Upper lobe of left lung (tissue), 6 donors: Measurements from ENCODE around the gene TAMALIN. TPM values are rescaled to one million over a fixed set of nuclear protein-coding genes. Genes with fewer than 3 reads are reported as not detected.
"Not testable (repeated sequence)": the region's sequence is repeated elsewhere in the genome, so short reads cannot be mapped to it uniquely, and the experiment has no call there.

Experiments used
- ATAC-seq, 2 donors: fragments of 200-7000 bp; cut with Tn5 transposase; one replicate each; pipeline ENCODE4 v1.9.1; 2022; ENCODE audit warnings: mild to moderate bottlenecking in 2 of 2, moderate library complexity in 2 of 2; ENCODE audit not compliant: low FRiP score in 2 of 2
- DNase-seq, 2 donors: peaks; one replicate each; pipeline ENCODE4 v3.0.0-alpha.2; 2019 to 2020
- H3K27ac ChIP-seq, 4 donors: fragments of 200-600 bp; sonication (generic); one replicate each; pipeline ENCODE4 v1.5.1; 2016 to 2019
- H3K27me3 ChIP-seq, 4 donors: fragments of 200-600 bp; sonication (generic); one replicate each; pipeline ENCODE4 v1.5.1; 2017 to 2019
- H3K36me3 ChIP-seq, 4 donors: fragments of 200-600 bp; sonication (generic); one replicate each; pipeline ENCODE4 v1.5.1; 2016 to 2019
- H3K4me1 ChIP-seq, 4 donors: fragments of 200-600 bp; sonication (generic); one replicate each; pipeline ENCODE4 v1.5.1; 2018 to 2019
- H3K4me3 ChIP-seq, 4 donors: fragments of 200-600 bp; sonication (generic); one replicate each; pipeline ENCODE4 v1.5.1; 2017 to 2019; ENCODE audit warnings: mild to moderate bottlenecking in 2 of 4, moderate library complexity in 1 of 4
- H3K9me3 ChIP-seq, 4 donors: fragments of 200-600 bp; sonication (generic); one replicate each; pipeline ENCODE4 v1.5.1; 2018 to 2019
- CTCF ChIP-seq, 6 experiments: fragments of 450-650 bp in 4 of 6; fragments of 200-600 bp in 2 of 6; sonication (generic) in 2 of 6; IDR thresholded peaks; one replicate each; pipeline ENCODE4 v1.5.1; 2016 to 2019; ENCODE audit warnings: antibody characterized with exemption in 6 of 6
- EP300 ChIP-seq, 4 donors: sonication (generic); formaldehyde crosslinking; IDR thresholded peaks; one replicate each; pipeline ENCODE4 v1.5.1; 2017; ENCODE audit warnings: antibody characterized with exemption in 4 of 4, control low read depth in 2 of 4
- POLR2A ChIP-seq, 4 donors: fragments of 450-650 bp; IDR thresholded peaks; one replicate each; pipeline ENCODE4 v1.5.1; 2016 to 2017; ENCODE audit warnings: antibody characterized with exemption in 4 of 4, mild to moderate bottlenecking in 2 of 4
- POLR2AphosphoS5 ChIP-seq, 2 donors: sonication (generic); formaldehyde crosslinking; IDR thresholded peaks; one replicate each; pipeline ENCODE4 v1.5.1; 2017; ENCODE audit warnings: antibody characterized with exemption in 2 of 2
- WGBS, 2 donors: methylation state at CpG; one replicate each; pipeline ENCODE4 v1.1.5; 2017 to 2018; 5-methylcytosine and 5-hydroxymethylcytosine counted together
- total RNA-seq, 6 donors: library from RNA; depleted of rRNA in 4 of 6; stranded (reverse); fragments of >200 nt in 4 of 6; gene quantifications; one replicate each; pipeline versions ENCODE4 v1.1.0 to v1.2.1, GENCODE V29; 2016 to 2021
- donor health status: DM: no; HTN: no; CAD: no; lungs with moderate emphysema.
- donor health status: DM: no; HTN: yes; CAD: no; lungs with severe emphysema.

TAMALIN gene
- total RNA-seq, 6 donors from 2014 or later: 52.3 to 170 (median 73.7) TPM

GRCh38 chr12:51977320-51977753 lies 29.4 kb upstream of the TAMALIN start:
- Histone ChIP-seq H3K9me3 (no peaks in the 10 kb centered on the region), H3K4me3 (no peak overlapping the region)
- 83 to 86% methylated on average over 8 of the region's 8 CpGs for WGBS, 2 donors

GRCh38 chr12:51979306-51979705 lies 27.4 kb upstream of the TAMALIN start:
- H3K36me3 ChIP-seq: peaks cover 2 to 64% (median 32%) of the 10 kb centered on the region in 4 donors
- not testable (repeated sequence) for H3K4me3 ChIP-seq, ATAC-seq, H3K9me3 ChIP-seq, H3K27me3 ChIP-seq, H3K27ac ChIP-seq, DNase-seq
- peaks cover 25 to 47% (median 29%) of the 10 kb centered on the region in 4 donors for H3K4me1 ChIP-seq
- 94 to 96% methylated on average over 5 of the region's 5 CpGs for WGBS, 2 donors

More at GRCh38 chr12:51977320-51977753, 29.4 kb upstream of the TAMALIN start:
- ATAC-seq: no peak
- peak in 1 of 2 donors; percentile 66 for DNase-seq
- H3K27me3 ChIP-seq: no peaks in the 10 kb centered on the region
- H3K4me1 ChIP-seq: peaks cover 44 to 67% (median 49%) of the 10 kb centered on the region in 4 donors
- H3K27ac ChIP-seq: peak overlapping the region; percentile 1 to 73 (median 42)
- TF ChIP-seq EP300 (IDR thresholded peaks at IDR 0.05) (no peak), CTCF (IDR thresholded peaks at IDR 0.05) (no peak), POLR2A (IDR thresholded peaks at IDR 0.05) (no peak), POLR2AphosphoS5 (IDR thresholded peaks at IDR 0.05) (no peak)
- peaks cover 2 to 45% (median 22%) of the 10 kb centered on the region in 4 donors for H3K36me3 ChIP-seq

- Histone ChIP-seq H3K9me3 (no peaks in the 10 kb centered on the region), H3K27me3 (no peaks in the 10 kb centered on the region), H3K27ac (peak overlapping the region in 1 of 4 donors; percentile 9), H3K4me1 (peaks cover 15 to 38% (median 21%) of the 10 kb centered on the region in 4 donors), H3K4me3 (no peak overlapping the region), H3K36me3 (peaks cover 2 to 71% (median 39%) of the 10 kb centered on the region in 4 donors)
- 30 to 35% methylated on average over 6 to 7 of the region's 7 CpGs for WGBS, 2 donors
- ATAC-seq (peak; percentile 90 to 93), DNase-seq (peak in 1 of 2 donors; percentile 87)
- TF ChIP-seq CTCF (IDR thresholded peaks at IDR 0.05) (peak; percentile 86 to 97 (median 92)), POLR2A (IDR thresholded peaks at IDR 0.05) (no peak), EP300 (IDR thresholded peaks at IDR 0.05) (no peak)
Measured at GRCh38 chr12:51980051-51980808, 26.5 kb upstream of the TAMALIN start.

- Histone ChIP-seq H3K9me3 (no peaks in the 10 kb centered on the region), H3K27ac (peak overlapping the region in 1 of 4 donors; percentile 9), H3K4me1 (peaks cover 10 to 33% (median 18%) of the 10 kb centered on the region in 4 donors), H3K4me3 (no peak overlapping the region), H3K36me3 (peaks cover 2 to 71% (median 41%) of the 10 kb centered on the region in 4 donors), H3K27me3 (no peaks in the 10 kb centered on the region)
- ATAC-seq (no peak), DNase-seq (no peak)
- 86 to 90% methylated on average over 10 of the region's 10 CpGs for WGBS, 2 donors
- no peak for TF ChIP-seq CTCF (IDR thresholded peaks at IDR 0.05)
Measured at GRCh38 chr12:51980809-51981127, 26.0 kb upstream of the TAMALIN start.

- WGBS, 2 donors: 57 to 75% methylated on average over 6 of the region's 6 CpGs
- TF ChIP-seq POLR2AphosphoS5 (IDR thresholded peaks at IDR 0.05): no peak
- TF ChIP-seq CTCF (IDR thresholded peaks at IDR 0.05): no peak
- no peak for TF ChIP-seq EP300 (IDR thresholded peaks at IDR 0.05)
- no peak for TF ChIP-seq POLR2A (IDR thresholded peaks at IDR 0.05)
- H3K4me1 ChIP-seq: peaks cover 4 to 14% (median 5%) of the 10 kb centered on the region in 4 donors
- H3K9me3 ChIP-seq: no peaks in the 10 kb centered on the region
- ATAC-seq (no peak), DNase-seq (no peak)
- H3K4me3 ChIP-seq: no peak overlapping the region
- H3K27me3 ChIP-seq: no peaks in the 10 kb centered on the region
- H3K36me3 ChIP-seq: peaks cover 5 to 82% (median 41%) of the 10 kb centered on the region in 4 donors
- H3K27ac ChIP-seq: no peak overlapping the region
Measured at GRCh38 chr12:51984657-51985056, 22.1 kb upstream of the TAMALIN start.
